K562 (cell line): ENCODE data around the gene RHEB.

Experiments
- BHLHE40 ChIP-seq: IDR thresholded peaks from 2 replicates; pipeline ENCODE4 v1.6.1; 2011; ENCODE audit warnings: low read length, improper control_type of control experiment
- FOXM1 ChIP-seq, 2 experiments: fragments of 450-650 bp in 1 of 2; sonication (generic) in 1 of 2; formaldehyde crosslinking in 1 of 2; IDR thresholded peaks; 2 replicates each; pipeline versions ENCODE4 v1.6.1 to v1.9.0; 2017 to 2022; ENCODE audit warnings: low read depth in 2 of 2, mild to moderate bottlenecking in 2 of 2, missing genetic modification reagents in 1 of 2, moderate library complexity in 1 of 2
- MAFK ChIP-seq: IDR thresholded peaks from 2 replicates; pipeline ENCODE4 v1.6.1; 2011; ENCODE audit warnings: low read length, improper control_type of control experiment
- POLR2A ChIP-seq: fragments of 450-650 bp; conservative IDR thresholded peaks from 2 replicates; pipeline ENCODE4 v1.6.1; 2016
- PRPF4 ChIP-seq: fragments of 200-400 bp; formaldehyde crosslinking; IDR thresholded peaks from one replicate; pipeline ENCODE4 v1.6.1; 2017; ENCODE audit warnings: low read length, low read depth, mild to moderate bottlenecking; ENCODE audit not compliant: insufficient read depth, poor library complexity, severe bottlenecking
- YY1 ChIP-seq, 3 experiments: IDR thresholded peaks; 2 replicates each; pipeline ENCODE4 v1.6.1; 2011; ENCODE audit warnings: low read length in 2 of 3, mild to moderate bottlenecking in 2 of 3, moderate library complexity in 2 of 3, borderline replicate concordance in 1 of 3, control low read depth in 1 of 3, low read depth in 1 of 3; ENCODE audit not compliant: insufficient read depth in 3 of 3, insufficient replicate concordance in 2 of 3, control insufficient read depth in 1 of 3, insufficient read length in 1 of 3; ENCODE audit errors: extremely low read depth in 1 of 3
- TF ChIP-seq, protein P1 (sequence below): fragments of 250-450 bp; sonication (Bioruptor Pico); IDR thresholded peaks from 2 replicates; pipeline ENCODE4 v1.5.0; 2022; ENCODE audit warnings: mild to moderate bottlenecking
- TF ChIP-seq, protein P2 (sequence below), 3 experiments: IDR thresholded peaks in 2 of 3; conservative IDR thresholded peaks in 1 of 3; 2 replicates each; pipeline ENCODE4 v1.5.1; 2011 to 2012; ENCODE audit warnings: low read length in 3 of 3, mild to moderate bottlenecking in 3 of 3, control low read depth in 2 of 3, improper control_type of control experiment in 1 of 3, inconsistent platforms in 1 of 3, low read depth in 1 of 3, mixed read lengths in 1 of 3, moderate library complexity in 1 of 3; ENCODE audit not compliant: insufficient read depth in 2 of 3
- TF ChIP-seq, protein P3 (sequence below): sonication (generic); formaldehyde crosslinking; IDR thresholded peaks from 2 replicates; pipeline ENCODE4 v1.8.0; 2022; ENCODE audit warnings: mild to moderate bottlenecking, low read depth, missing genetic modification reagents

DNA sequence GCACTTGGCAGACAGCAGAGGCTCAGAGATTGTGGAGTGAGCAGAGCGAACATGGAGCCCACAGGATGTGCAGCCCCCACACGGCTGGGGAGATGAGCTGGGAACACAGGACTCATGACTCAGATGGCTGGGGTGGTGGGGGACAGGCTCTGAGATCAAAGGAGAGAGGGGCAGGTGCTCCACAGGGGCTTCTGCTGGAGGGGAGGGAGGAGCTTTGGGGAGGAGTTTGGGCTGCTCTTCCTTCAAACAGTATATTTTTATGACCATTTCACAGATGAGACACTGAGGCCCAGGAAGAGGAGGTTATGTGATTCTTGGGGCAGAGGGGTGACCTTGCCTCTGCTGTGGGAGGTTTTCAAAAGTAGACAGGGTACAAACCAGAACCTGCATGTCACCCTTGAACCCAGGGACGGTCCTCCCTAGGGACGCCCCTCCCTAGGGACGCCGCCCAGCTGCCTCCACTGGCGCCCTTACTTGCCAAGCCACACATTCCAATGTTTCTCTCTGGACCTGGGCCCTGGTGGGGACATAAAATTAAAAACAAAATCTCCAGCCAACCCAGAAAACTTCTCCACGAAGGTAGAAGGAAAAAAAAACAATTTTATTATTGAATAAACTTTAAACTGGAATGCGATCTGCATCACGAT, 78.8 kb downstream of the RHEB start:
- TF ChIP-seq, protein P1, sequence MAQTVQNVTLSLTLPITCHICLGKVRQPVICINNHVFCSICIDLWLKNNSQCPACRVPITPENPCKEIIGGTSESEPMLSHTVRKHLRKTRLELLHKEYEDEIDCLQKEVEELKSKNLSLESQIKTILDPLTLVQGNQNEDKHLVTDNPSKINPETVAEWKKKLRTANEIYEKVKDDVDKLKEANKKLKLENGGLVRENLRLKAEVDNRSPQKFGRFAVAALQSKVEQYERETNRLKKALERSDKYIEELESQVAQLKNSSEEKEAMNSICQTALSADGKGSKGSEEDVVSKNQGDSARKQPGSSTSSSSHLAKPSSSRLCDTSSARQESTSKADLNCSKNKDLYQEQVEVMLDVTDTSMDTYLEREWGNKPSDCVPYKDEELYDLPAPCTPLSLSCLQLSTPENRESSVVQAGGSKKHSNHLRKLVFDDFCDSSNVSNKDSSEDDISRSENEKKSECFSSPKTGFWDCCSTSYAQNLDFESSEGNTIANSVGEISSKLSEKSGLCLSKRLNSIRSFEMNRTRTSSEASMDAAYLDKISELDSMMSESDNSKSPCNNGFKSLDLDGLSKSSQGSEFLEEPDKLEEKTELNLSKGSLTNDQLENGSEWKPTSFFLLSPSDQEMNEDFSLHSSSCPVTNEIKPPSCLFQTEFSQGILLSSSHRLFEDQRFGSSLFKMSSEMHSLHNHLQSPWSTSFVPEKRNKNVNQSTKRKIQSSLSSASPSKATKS (CRISPR knock-in tag) = no peak
- TF ChIP-seq, protein P2, sequence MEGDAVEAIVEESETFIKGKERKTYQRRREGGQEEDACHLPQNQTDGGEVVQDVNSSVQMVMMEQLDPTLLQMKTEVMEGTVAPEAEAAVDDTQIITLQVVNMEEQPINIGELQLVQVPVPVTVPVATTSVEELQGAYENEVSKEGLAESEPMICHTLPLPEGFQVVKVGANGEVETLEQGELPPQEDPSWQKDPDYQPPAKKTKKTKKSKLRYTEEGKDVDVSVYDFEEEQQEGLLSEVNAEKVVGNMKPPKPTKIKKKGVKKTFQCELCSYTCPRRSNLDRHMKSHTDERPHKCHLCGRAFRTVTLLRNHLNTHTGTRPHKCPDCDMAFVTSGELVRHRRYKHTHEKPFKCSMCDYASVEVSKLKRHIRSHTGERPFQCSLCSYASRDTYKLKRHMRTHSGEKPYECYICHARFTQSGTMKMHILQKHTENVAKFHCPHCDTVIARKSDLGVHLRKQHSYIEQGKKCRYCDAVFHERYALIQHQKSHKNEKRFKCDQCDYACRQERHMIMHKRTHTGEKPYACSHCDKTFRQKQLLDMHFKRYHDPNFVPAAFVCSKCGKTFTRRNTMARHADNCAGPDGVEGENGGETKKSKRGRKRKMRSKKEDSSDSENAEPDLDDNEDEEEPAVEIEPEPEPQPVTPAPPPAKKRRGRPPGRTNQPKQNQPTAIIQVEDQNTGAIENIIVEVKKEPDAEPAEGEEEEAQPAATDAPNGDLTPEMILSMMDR (IDR thresholded peaks at IDR 0.05 in 2 of 3, conservative IDR thresholded peaks at IDR 0.05 in 1 of 3; ENCODE audit: insufficient read depth in 2 of 3, low read depth in 1 of 3, low read length in 3 of 3) = no peak
- TF ChIP-seq, protein P3, sequence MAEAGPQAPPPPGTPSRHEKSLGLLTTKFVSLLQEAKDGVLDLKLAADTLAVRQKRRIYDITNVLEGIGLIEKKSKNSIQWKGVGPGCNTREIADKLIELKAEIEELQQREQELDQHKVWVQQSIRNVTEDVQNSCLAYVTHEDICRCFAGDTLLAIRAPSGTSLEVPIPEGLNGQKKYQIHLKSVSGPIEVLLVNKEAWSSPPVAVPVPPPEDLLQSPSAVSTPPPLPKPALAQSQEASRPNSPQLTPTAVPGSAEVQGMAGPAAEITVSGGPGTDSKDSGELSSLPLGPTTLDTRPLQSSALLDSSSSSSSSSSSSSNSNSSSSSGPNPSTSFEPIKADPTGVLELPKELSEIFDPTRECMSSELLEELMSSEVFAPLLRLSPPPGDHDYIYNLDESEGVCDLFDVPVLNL (CRISPR knock-in tag) = no peak
- no peak for TF ChIP-seq PRPF4
- no peak for TF ChIP-seq POLR2A
- TF ChIP-seq BHLHE40 = no peak
- no peak for TF ChIP-seq YY1 (IDR thresholded peaks at IDR 0.05; ENCODE audit: borderline replicate concordance in 1 of 3, control insufficient read depth in 1 of 3, extremely low read depth in 1 of 3, insufficient read depth in 3 of 3, insufficient read length in 1 of 3, insufficient replicate concordance in 2 of 3, low read depth in 1 of 3, low read length in 2 of 3)
- no peak for TF ChIP-seq FOXM1 (IDR thresholded peaks at IDR 0.05; ENCODE audit: low read depth)
- no peak for TF ChIP-seq FOXM1 (CRISPR knock-in tag; IDR thresholded peaks at IDR 0.05; ENCODE audit: low read depth)
- no peak for TF ChIP-seq MAFK
